HG03439 (cell line): ENCODE data around the gene C2orf49.
"Not testable (repeated sequence)": the region's sequence is repeated elsewhere in the genome, so short reads cannot be mapped to it uniquely, and the experiment has no call there.

Experiments
- ATAC-seq: cut with Tn5 transposase; IDR thresholded peaks from one replicate; pipeline ENCODE4 v1.9.1; 2021; ENCODE audit warnings: mild to moderate bottlenecking, moderate library complexity; ENCODE audit not compliant: unreplicated experiment

C2orf49 gene

DNA sequence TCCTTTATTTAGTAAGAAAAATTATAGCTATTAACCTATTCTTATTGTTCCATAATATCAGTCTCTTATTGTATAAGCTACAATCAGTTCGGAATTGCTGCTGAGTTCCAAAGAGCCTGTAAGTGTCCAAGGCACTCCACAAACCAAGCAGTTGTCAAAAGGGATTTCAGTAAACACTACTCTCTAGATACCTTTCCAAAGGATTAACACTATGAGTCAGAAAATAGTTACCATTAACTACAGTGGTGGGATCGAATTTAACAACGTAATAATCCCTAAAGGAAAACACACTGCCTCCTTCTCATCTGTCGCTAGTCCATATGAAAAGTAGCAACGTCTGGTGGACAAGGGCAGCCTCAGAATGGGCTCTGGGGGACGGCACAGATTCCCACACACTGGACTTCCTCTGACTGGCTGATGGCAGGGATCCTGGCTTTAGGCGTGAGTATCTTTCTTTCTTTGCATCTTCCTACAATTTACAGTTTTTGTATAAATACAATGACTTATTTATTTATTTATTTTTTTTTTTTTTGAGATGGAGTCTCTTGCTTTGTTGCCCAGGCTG, 16.6 kb upstream of the C2orf49 start:
- no peak for ATAC-seq

GRCh38 chr2:105321875-105322646, 15.3 kb upstream of the C2orf49 start:
- ATAC-seq: no peak

DNA sequence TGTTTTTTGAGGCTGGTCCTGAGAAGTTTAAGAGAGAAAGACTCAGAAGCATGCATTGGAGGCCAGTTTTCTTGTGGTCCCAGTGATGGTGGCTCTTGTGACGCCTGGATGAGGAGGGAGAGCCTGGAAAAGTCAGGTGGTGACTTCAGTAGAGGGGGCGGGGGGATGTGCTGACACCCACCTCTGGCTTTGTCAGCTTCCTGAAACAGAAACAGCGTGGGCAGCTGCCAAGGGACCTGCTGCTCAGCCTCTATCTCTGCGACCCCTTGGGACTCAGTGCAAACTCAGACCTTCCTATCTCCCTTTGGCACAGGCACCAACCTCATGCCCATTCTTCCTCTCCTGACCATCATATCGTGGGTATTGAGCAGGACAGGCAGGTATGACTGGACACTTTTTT, 14.2 kb upstream of the C2orf49 start:
- no peak for ATAC-seq

GRCh38 chr2:105324101-105324500, 13.2 kb upstream of the C2orf49 start:
- no peak for ATAC-seq

DNA sequence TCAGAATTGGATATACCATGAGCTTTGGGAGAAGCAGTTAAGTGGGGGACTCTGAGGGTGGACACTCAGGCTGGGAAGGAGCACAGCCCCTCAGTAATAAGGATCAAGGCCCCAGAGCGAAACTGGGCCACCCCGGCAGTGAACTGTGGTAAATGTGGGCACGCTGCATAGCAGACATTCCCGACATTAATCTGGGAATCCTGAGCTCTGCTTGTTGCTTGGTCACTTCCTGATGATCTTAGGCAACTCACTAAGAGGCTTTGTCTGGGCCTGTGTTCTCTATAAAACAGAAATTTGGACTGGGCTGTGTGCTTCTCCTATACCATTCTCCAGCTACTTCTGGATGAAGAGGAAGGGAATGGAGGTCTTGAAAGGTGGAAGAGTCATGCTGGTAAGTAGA, 12.6 kb upstream of the C2orf49 start:
- no peak for ATAC-seq

DNA sequence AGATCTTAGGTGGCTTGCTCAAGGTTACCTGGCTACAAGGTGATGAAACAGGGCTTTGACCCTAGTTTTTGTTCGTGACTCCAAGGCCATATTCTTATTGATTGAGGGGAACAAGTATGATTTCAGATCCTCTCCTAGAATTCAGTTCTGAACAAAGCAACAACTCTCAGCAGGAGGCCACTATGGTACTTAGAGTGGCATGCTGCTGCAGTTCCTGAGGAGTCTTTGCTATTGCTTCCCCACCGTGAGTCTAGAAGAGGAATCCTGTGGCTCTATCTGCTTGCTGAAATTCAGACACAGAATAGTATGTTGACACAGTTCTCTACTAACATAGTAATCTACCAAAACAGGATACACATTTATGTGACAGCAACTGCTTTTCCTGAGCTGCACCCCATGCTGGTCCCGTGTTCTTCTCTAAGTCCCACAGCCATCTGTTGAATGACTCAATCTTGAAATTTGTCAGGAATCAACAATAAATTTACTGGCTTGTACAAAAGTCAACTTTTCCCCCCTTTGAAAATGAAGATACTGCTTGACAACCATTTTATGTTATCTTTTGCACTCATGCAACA, 11.9 kb upstream of the C2orf49 start:
- no peak for ATAC-seq

DNA sequence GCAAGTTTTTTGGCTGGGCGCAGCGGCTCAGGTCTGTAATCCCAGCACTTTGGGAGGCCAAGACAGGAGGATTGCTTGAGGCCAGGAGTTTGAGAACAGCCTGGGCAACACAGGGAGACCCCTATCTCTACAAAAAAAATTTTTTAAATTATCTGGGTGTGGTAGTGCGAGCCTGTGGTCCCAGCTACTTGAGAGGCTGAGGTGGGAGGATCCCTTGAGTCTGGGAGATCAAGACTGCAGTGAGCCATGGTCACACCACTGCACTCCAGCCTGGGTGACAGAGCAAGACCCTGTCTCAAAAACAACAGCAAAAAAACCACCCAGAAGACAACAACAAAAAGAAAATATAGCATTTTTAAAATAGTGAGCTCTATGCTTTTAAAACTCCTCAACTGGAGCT, 10.1 kb upstream of the C2orf49 start:
- ATAC-seq: not testable (repeated sequence)

- no peak for ATAC-seq
Observed at GRCh38 chr2:105327690-105328089, 9.7 kb upstream of the C2orf49 start.

GRCh38 chr2:105328281-105329196, 8.8 kb upstream of the C2orf49 start:
- ATAC-seq: no peak

DNA sequence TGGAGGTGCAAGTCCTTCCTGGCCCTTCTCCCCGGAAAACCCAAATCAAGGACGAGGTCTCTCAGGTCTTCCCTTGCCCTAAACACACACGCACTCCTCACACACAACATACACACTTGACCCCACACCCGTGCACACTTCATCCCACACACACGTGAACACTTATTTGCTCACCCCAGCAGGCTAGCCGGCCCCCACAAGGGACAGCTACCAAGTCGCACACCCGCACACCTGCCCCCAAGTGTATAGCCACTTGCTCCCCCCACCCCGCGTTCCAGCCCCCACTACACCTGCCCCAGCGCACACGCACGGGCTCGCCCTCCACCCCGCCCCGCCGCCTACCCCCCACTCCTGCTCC, 8.2 kb upstream of the C2orf49 start:
- no peak for ATAC-seq

- peak; percentile 73 for ATAC-seq
Observed at GRCh38 chr2:105329561-105330495, 7.5 kb upstream of the C2orf49 start, which contains the start of gene TGFBRAP1. Gene TGFBRAP1, minus strand, starts transcription at chr2:105329735. Its CDS starts 21,434 bp downstream, at chr2:105308301.

DNA sequence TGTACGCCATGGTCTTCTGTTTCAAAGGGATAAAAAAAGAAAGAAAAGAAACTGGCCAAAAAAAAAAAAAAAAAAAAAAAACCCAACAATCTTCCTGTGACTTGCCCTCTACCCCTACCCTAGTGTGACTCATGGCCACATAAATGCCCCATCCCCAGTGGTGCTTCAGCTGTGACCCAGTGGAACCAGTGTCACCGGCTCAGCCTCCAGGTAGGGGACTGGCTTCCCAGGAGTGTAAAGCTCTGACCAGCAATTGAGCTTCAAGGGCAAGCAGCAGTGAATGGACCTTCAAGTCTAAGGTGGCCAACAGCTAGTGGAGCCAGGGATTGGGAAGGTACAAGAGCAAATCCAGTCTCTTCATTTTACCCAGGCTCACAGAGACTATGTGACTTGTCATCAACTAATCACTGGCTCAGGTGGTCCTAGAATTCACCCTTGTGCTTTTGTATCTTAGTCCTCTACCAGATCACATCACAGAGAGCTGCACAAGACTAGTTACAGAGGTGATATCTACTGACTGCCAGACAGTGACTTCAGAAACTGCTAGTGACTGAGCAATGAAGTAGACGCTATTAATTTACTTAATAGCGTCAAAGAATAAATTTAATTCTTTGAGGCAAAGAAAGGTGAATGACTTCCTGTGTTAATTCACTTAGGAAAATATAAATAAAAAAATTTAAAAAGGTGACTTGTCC, 6.5 kb upstream of the C2orf49 start:
- no peak for ATAC-seq

DNA sequence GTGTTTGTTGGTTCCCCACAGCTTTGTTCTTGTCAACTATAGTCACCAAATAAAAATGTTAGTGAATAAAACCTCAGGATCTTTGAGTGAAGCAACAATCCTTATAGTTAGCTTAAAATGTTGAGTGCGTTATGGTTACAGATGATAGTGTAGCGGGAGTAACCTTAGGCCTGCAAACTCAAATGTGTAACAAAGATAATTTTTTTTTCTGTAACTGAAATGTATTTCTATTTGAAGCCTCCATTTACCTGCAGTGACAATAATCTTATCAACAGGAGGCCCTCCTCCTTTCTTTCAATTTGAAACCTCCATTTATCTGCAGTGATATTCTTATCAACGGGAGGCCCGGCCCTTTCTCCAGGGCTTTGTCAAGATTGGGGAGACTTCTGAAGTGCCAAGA, 3.1 kb upstream of the C2orf49 start:
- no peak for ATAC-seq

DNA sequence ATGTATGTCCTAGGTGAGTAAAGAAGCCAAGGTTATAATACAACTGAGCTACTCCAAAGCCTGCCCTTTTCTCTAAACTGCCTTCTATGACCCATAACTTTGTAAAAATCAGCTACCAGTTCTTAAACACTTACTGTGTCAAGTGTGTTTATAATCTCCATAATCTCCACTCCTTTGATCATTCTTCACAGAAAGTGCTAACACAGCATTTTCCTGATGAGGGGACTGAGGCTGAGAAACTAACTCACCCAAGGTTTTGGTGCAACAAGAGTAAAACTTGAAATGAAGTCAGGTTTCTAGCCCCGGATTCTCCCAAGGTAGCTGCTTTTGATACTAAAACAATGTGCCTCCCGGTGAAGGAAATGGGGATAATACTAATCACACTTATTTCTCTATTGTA, 1.9 kb upstream of the C2orf49 start:
- no peak for ATAC-seq

DNA sequence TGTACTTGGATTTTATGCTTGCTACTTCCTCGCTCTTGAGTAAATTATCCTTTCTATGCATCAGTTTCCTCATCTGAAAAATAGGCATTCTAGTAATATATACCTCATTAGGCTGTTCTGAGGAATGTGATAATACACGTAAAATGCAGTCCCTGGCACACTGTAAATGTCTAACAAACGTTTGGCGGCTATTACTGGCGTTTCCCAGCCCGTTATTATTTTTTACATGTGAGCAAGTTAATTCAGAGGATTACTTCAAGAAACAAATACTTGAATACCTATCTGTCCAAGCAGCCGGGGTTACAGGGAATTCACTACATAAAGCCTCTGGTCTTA, 586 bp upstream of the C2orf49 start:
- no peak for ATAC-seq

DNA sequence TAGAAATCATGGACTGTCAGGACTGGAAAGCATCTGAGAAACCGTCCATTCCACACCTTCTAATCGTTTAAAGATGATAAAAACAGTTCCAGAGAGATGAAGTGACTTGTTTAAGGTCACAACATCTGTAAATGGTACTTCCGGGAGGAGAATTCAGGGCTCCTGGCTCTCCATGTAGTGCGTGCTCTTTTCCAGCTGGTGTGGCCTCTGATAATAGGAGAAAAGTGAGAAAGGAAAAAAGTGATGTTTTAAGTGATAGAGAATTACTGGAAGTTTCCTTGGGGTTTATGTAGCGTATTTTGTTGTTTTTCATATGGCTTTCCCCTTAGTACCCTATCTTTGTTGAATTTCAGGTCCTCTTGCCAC, 663 bp downstream of the C2orf49 start:
- ATAC-seq: no peak

DNA sequence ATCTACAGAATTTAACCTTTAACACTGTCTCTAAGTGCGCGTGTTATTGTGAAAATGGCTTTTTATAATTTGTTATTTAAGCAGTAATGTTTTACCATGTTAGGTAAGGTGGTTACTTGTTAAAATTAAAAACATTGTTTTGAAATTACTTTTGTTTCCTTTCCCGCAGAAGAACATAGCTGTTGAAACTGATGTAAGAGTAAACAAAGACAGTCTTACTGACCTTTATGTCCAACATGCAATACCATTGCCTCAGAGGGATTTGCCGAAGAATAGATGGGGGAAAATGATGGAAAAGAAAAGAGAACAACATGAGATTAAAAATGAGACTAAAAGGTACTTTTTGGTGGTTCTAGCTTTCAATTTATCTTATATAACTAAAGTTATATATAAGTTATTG, 2.1 kb downstream of the C2orf49 start:
- ATAC-seq: no peak

DNA sequence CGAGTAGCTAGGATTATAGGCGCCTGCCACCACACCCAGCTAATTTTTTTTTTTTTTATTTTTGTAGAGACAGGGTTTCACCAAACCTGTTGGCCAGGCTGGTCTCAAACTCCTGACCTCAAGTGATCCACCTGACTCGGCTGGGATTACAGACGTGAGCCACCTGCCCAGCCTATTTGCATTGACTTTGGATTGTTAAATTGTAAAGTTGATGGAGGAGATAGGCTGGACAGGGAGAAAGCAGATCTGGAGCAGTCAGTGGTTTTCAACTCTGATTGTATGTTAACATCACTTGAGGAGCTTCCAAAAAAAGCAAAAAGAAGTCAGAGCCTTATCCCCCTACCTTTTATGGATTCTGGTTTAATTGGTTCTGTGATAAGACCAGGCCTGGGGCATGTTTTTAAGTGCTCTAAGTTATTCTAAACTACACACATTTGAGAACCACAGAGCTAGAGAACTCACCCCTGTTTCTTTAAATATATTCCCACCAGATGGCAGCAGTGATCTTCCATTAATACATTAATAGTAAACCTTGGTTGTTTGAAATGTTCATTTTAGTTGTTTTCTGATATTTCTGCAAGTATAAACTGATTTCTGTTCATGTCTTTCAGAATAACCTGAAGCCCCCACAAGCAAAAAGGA, 7.5 kb downstream of the C2orf49 start:
- ATAC-seq: no peak

DNA sequence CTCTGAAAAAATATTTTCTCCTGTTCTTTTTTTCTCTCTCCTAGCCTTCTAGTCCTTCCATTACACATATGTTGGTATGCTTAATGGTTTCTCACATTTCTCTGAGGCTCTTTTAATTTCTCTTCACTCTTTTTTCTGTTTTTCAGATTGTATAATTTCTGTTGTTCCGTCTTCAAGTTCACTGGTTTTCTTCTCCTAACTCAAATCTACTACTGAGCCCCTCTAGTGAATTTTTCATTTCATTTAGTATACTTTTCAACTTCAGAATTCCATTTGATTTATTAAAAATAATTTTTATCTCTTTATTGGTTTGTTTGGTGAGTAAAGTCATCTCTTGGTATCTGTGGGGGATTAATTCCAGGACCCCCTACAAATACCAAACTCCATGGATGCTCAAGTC, 19.8 kb downstream of the C2orf49 start:
- no peak for ATAC-seq
